CD1c-positive myeloid dendritic cell (primary cell): Measurements from ENCODE around the gene COL3A1.

Experiments
- DNase-seq: peaks from one replicate; pipeline ENCODE4 v3.0.0-alpha.2; 2016; ENCODE audit errors: extremely low spot score

The COL3A1 gene

DNA sequence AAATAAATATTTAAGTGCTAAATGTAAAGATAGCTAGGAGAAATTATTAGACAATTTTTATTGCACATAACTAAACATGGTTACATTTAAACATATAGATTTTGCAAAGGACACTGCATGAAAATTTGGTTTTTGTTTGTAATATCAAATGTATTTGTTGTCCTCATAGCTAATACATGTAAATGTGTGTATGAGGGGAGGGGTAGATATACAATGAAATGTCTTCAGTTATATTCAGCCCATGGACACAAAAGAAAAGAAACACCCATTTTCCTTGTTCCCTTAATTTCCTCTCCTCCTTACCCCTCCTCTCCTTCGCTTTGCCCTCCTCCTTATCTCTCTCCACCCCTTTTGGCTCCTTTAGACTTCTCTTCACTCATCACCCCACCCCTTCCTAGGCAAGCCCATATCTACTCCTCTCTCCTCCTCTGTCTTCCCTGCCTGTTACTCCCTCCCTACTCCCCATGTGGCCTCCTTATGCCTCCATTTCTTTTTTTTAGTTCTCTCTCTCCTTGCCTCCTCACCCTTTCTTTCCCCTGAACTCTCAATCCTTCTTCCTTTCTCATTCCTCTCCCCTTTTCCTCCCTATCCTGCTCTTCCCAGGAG lies 1.4 kb downstream of the COL3A1 start:
- DNase-seq: no peak

DNA sequence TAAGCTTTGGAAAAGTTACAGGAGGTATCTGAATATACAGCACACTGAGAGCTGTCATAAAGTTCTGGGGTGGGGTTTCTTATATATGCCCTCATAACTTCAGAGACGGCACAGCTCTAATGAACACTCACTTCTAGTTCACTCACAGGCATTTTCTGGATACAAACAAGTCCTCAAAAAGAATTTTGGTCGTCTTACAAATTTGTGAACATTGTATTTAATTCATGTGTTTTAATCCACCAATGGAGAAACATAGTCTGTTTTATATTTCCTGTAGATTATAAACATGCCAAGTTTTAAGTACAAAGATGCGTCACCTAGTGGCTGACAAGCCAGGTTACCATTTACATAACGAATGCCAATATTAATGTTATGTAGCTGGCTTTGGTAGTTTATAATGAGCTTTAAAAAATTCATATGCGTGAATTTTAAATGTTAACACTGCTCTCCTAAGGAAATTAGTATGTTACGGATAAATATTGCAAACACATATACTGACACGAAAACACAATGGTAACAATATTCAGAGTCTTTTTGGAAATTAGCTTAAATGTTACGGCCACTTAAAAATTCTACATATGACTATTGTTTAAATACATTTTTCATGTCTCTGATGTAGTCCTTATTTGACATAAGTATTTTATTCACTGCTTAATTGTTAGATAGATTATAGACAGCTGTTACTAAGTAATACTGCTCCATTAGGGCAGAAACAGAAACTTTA lies 2.5 kb downstream of the COL3A1 start:
- DNase-seq: no peak

DNA sequence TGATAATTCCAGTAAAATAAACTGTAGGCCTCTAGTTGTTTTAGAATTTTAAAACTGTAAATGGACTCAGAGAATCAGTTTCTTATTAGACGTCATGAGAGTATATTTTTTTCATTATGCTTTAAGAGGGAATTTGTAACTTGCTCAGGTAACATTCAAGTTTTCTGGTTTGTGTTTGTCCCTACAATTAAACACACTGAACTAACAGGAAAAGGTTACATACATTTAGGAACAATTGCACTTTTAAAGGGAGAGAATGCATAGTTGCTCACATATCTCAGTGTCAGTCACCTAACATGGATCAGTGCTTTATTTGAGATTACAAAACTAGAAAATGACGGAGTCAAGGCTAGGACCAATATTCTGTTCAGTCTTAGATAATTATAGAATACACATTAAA lies 3.1 kb downstream of the COL3A1 start:
- no peak for DNase-seq

DNA sequence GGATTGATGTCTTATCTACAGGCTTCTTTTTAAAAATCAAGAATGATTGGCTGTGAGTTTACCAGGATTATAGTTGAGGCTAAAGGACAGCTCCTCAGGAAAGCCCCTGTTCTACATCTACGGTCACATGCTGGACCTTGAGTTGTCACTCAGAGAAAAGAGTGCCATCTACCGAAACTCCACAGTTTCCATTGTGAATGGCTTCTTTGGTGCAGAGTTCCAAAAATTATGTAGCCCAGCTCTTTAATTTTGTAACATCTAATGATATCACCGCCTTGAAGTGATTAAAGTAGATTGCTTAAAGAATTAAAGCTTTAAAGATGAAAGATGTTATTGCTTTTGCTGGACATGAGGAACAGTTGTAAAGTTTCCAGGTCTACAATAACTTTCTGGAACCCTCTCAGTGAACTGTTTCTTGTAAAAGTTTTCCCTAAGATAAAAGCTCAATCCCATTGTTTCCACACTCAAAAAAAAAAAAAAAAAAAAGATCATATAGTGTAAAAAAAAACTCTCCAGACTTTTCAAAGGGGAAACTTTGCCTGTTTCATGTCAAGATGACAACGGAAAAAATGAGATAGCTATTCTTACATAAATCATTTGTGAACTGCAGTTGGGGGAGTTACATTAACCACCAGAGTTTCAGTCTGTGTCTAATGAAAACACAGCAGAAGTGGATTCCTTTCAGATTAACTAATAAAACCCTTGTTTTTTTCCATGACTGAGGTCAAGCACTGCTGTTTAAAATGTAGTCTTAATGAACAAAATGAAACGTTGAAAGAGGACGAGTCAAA lies 4.3 kb downstream of the COL3A1 start:
- DNase-seq: no peak

DNA sequence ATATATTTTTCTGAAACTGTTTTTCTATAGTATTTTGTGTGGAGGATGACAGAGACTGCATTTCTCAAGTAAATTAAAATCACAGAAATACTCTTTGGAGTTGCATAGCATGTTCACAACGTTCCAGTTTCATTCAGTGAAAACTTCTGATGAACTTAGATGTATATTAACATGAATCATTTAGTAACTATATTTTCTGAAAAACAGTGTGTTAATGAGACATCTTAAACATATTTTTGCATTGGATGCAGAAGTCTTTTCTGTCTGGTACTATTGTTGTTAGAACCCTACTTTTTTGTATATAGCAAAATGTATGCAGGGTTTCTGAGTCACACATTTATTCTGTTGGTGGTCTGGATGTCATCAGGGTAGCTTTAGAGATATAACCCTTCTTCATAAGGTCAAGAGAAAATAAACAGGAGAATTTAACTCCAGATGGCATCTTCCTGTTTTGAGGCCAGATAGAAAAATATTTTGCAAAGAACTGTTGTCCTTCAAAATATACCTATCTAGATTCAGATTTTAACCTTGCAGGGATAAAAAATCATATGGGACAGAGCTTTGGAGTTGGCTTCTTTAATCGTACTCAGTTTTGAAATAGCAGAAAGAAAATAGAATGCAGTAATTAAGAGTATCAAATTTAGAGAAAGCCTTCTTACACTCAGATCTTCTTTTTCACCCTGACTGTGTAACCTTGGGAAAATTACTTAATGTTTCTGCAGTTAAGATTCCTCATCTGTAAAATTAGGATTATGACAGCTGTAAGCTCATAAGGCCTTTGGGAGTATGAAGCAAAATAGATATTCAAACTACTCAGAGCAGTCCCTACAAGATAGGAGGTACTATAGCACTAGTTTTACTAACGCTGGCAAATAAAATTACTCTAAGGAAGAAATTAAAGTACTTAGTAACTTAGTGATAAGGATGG lies 5.3 kb downstream of the COL3A1 start:
- DNase-seq: no peak

DNA sequence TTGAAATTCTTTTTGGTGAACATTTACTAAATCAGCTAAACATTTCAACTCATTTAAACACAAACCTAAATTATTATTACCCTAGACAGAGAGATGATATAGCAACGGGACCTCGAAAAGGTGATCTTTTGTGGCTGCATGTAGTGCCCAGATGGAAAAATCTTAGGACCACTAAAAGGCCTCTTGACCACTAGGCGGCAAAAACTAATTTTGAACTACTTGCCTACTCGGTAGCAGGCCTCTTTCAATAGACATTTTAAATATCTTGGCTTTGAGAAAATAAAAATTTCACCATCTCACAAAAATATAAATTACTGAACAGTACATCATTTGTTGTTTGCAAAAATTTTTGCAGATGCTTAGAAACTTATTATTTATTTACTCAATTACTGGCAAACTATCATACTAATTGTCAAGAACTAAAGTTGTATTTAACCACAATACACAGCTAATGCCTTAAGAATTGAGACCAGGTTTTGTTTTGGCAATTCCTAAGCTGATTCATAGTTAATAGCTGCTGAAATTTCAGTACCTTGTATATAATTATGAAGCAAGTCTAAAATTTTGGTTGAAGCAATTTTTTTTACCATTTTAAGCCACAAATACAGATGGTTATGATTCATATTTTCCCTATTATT lies 9.4 kb downstream of the COL3A1 start:
- DNase-seq: no peak

DNA sequence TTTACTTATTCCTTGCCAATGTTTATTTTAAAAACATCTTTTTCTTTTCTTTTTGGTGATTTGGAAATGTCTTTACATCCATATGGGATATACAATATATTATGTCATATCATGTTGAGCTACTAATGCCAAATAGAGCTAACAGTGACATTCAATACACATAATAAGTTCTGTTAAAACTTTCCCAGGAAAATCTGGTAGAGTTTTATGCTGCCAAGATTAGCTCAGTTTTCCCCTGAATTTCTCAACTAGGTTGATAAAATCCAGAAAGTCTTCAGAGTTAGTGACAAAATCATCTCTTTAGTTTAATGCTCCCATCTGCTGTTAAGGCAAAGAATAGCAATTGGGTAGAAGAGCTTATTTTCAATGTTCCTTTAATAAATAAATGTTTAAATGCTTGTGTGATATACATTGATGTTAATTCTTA lies 9.9 kb downstream of the COL3A1 start:
- DNase-seq: no peak

DNA sequence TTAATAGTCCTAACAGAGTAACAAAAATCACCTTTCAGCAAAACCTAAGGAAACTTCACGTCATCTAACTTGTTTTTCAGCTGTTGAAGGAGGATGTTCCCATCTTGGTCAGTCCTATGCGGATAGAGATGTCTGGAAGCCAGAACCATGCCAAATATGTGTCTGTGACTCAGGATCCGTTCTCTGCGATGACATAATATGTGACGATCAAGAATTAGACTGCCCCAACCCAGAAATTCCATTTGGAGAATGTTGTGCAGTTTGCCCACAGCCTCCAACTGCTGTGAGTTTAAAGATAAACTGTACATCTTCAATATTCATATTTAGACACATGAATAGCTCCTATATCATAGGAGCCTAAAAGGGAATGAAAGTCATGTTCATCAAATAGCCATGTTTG lies 10.5 kb downstream of the COL3A1 start:
- DNase-seq: no peak

DNA sequence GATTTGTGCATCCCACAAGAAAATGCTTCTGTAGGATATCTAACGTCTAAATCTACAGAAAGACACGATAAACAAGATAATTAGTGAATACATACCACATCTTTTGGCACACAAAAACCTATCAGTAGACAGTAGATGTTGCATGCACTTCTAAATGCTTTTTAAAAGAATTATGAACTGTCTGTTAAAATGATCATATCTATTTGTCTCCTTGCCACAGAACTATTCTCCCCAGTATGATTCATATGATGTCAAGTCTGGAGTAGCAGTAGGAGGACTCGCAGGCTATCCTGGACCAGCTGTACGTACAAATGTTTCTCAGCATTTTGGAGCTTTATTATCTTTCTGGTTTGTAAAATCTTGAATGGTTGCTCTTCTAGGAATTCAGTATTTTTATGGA lies 12.7 kb downstream of the COL3A1 start:
- no peak for DNase-seq

DNA sequence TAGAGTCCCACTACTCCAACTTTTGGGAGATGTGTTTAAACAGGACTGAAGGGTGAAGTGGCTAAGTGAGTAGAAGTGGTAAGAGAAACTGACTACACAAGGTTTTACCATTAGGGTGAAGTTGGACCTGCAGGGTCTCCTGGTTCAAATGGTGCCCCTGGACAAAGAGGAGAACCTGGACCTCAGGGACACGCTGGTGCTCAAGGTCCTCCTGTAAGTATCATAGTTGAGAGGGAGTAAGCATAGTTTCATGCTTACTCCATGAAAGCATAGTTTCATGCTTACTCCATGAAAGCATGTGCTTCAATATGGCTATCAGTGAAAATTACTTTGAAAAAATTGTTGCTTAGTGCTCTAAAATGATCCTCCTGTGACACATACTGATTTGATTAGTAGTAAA lies 19.1 kb downstream of the COL3A1 start:
- no peak for DNase-seq

DNA sequence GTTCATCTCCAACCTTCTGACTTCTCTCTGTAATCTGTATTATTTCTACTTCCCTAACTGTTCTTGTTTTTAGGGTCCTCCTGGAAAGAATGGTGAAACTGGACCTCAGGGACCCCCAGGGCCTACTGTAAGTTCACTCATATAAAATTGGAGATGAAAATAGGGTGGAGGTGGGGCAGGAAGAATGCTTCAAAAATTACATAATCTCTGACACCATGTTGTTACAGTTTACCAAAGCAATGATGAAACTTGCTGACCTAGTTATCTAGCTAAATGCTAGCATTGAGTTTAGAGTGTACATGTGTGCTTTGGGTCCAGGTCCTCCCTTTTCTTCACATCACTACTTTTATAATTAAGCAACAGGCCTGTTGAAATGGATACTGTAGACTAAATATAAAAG lies 23.1 kb downstream of the COL3A1 start:
- DNase-seq: no peak

DNA sequence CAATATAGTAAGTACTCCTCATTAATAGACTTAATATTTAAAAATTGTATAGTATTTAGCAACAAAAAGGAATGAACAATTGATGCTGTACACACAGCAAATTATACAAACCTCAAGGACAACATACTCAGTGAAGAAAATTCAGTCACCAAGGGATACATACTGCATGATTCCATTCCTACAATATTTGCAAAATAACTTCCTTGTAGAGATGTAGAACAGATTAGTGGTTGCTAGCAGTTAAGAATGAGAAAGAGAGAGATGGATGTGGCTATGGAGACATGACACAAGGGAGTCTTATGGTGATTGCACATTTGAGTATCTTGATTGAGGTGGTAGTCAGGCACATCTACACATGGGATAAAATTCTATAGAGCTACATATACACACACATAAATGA lies 26.0 kb downstream of the COL3A1 start:
- DNase-seq: no peak

DNA sequence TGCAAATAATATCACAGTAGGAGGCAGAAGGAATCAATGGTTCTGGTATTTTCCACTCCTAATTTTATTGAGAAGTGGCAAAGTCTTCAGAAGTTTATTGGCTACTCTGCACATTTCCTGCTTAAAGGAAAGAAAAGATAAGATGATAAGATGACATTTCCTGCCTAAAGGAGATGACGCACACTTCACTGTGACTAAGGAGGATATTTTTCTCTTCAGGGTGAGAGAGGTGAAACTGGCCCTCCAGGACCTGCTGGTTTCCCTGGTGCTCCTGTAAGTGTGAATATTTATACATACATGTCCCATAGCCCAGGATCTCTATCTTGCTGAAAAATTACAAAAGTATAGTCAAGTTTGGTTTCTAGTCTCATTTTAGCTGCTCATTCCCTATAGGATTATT lies 27.9 kb downstream of the COL3A1 start:
- no peak for DNase-seq

DNA sequence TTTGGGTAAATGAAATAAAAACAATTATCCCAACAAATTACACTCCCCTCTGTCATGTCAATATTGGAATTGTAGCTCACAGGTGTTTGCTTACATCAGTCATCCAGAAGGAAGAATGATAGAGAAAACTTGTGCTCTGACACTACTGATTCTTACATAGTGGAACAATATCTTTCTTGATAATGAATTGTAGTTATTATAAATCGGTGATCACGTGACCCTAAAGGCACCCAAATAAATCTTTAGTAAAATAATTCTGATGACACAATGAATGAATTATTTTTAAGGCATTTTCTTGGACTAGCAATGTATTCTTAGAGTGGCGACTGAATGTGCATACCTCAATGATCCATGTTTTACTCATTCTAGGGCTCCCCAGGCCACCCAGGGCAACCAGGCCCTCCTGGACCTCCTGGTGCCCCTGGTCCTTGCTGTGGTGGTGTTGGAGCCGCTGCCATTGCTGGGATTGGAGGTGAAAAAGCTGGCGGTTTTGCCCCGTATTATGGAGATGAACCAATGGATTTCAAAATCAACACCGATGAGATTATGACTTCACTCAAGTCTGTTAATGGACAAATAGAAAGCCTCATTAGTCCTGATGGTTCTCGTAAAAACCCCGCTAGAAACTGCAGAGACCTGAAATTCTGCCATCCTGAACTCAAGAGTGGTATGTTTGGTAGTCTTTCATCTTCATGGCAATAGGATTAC lies 34.5 kb downstream of the COL3A1 start:
- DNase-seq: no peak

DNA sequence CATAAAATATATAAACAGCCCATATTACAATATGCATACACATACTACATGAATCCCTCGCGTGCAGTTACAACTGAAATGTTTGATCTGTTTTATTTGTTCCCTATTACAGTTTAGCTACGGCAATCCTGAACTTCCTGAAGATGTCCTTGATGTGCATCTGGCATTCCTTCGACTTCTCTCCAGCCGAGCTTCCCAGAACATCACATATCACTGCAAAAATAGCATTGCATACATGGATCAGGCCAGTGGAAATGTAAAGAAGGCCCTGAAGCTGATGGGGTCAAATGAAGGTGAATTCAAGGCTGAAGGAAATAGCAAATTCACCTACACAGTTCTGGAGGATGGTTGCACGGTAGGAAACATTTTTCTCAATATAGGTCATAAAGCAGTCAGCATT lies 36.4 kb downstream of the COL3A1 start:
- no peak for DNase-seq

DNA sequence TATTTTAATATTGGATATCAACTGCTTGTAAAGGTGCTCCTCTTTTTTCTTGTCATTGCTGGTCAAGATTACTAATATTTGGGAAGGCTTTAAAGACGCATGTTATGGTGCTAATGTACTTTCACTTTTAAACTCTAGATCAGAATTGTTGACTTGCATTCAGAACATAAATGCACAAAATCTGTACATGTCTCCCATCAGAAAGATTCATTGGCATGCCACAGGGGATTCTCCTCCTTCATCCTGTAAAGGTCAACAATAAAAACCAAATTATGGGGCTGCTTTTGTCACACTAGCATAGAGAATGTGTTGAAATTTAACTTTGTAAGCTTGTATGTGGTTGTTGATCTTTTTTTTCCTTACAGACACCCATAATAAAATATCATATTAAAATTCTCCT lies 38.2 kb downstream of the COL3A1 start:
- no peak for DNase-seq

DNA sequence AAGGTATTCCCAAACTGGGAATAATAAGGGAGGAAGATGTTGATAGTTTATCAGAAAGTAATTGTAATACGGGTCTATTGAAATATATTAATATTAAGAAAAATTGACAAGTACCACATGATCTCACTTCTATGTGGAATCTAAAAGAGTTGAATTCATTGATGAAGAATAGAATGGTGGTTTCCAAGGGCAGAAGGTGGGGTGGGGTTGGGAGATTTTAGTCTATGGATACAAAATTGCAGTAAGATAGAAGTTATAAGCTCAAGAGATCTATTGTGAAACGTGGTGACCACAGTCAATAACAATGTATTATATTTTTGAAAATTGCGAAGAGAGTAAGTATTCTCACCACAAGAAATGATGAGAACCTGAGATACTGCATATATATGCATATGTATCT lies 38.9 kb downstream of the COL3A1 start:
- no peak for DNase-seq

DNA sequence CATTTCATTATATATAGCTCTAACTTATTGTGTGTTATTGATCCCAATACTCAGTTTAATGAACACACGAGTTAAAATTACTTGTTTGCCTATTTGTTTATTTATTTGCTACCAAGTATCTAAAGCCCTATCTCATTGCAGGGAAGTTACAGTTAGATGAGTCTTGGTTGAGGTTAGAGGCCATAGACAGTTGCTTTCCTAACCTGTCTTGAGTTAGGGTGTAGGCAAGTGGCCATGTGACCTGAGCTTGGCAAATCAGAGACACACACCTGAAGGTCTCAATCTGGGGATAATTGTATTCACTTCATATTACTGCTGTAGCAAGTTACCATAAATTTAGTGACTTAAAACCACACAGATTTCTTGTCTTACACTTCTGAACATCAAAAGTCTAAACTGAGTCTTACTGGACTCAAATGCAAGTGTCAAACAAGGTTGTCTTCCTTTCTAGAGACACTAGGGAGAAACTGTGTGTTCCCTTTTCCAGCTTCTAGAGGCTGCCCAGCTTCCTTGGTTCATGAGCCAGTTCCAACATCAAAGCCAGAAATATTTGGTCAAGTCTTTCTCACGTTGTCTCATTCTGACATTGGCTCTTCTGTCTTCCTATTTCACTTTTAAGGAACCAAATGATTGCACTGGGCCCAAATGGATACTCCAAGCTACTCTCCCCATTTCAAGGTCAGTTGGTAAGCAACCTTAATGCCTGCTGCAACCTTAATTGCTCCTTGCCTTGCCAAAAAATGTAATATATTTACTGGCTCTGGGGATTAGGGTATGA lies 39.7 kb downstream of the COL3A1 start:
- DNase-seq: no peak

DNA sequence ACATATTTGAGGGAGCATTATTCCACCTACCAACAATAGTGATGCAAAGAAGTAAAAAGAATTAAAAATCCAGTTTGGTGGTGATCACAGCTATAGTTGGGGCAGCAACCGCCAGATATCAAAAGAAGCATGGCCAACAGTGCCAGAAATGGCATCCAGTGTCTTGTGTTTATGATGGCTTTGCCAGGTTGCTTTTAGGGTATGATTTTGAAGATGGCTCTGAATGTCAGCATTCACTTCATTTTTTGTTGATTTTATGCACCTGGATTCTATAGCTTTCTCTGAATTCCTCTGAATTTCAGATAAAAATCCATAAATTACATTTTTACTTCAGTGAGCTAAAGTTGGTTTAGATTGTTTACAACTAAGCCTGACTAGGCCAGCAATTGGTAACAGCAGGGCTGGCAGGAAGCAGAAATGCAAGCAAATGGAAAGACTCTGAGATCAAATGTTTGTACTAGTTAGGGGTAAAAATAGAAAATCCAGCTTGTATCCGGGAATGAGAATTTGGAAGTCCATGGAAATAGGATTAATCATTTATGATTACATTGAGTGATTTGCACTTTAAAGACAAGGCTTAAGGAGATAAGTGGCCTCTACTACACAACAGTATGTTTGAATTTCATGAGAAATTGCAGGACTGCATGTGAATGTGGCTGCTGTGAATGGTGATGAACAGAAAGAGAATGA lies 40.4 kb downstream of the COL3A1 start:
- no peak for DNase-seq
